Measurements from ENCODE around the gene GLMN.
A peak's percentile ranks its signal among the peaks of the same experiment; 100 is the strongest.

The GLMN gene, protein sequence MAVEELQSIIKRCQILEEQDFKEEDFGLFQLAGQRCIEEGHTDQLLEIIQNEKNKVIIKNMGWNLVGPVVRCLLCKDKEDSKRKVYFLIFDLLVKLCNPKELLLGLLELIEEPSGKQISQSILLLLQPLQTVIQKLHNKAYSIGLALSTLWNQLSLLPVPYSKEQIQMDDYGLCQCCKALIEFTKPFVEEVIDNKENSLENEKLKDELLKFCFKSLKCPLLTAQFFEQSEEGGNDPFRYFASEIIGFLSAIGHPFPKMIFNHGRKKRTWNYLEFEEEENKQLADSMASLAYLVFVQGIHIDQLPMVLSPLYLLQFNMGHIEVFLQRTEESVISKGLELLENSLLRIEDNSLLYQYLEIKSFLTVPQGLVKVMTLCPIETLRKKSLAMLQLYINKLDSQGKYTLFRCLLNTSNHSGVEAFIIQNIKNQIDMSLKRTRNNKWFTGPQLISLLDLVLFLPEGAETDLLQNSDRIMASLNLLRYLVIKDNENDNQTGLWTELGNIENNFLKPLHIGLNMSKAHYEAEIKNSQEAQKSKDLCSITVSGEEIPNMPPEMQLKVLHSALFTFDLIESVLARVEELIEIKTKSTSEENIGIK

DNA sequence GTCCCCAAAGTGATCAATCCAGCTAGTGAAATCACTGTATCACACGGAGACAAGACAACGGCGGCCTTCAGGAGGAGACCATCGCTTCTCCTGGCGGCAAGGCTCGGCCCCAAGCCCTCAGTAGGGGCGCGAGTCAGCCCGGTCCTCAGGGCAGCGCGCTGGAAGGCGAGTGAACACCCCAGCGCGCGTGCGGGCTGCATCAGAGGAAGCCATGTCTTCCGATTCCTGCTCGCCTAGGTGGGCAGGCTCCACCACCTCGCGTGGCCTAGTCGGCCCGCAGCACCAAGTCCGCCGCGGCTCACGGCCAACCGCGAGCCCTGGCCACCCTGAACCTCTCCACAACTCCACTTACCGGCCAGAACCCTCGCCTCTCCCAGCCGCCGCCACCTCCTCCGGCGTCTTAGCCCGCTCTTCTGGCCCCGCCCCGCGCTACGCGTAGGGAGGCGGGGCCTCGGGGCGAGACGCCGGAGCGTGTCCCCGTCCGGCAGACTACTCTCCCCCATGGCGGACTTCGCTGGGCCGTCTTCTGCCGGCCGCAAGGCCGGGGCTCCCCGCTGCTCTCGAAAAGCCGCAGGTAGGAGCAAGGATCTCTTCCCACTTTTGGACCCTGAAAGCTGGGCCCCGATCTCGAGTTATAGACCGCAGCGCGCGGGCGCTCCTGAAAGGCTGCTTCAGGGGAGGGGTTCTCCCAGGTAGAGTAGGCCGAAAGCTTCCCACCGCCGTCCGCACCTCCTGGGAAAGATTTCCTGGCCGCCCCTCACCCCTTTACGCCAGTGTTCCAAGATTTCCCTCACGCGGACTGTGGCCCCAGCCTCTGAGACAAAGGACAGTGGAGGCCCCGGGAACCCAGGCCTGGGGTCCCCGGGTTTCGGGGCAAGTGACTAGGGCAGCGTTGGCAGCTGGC is at the start of gene GLMN, which contains the start of gene RPAP2:
TSS of gene GLMN (minus strand) at position 415 of the 904 bp plus-strand sequence. CDS start 988 bp downstream, outside the sequence.
TSS of gene RPAP2 (plus strand) at position 487 of the 904 bp plus-strand sequence. CDS start at position 502, 15 bp downstream.
- peak; percentile 72 for DNase-seq (ENCODE audit: low read depth, low spot score)

DNA sequence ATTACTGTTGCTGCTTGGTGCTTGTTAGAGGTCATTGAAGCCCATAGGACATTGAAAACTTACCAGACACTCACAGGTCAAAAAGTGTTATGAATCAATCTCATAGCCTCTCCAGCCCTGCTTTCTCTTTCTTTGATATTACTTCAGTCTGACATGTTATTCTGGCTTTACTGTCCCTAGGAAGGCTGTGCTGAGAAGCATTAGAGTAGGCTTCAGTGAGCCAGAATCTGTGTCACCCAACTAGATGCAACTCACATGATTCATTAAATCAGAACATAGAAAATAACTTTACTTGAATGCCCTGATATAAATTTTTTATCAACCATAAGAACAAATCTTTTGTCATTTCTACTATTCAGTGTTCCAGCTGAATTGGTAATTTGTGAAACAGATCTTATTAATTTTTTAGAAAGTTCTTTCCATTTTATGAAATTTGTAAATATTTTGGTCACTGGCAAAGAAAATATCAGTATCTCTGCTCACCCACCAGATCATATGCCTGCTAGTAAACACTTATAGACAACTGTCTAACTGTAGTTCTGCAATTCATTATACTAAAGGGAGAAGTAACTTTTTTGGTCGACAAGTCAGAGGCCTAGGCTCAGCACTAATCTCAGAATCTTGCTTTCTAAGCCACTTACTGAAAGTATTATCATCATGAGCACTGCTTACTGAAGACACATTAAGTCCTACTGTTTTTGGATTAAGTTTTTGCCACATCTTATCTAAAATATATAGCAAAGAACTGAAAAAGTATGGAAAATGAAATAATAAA is 48.3 kb upstream of the GLMN start:
- no peak for DNase-seq (ENCODE audit: low read depth, low spot score)

DNA sequence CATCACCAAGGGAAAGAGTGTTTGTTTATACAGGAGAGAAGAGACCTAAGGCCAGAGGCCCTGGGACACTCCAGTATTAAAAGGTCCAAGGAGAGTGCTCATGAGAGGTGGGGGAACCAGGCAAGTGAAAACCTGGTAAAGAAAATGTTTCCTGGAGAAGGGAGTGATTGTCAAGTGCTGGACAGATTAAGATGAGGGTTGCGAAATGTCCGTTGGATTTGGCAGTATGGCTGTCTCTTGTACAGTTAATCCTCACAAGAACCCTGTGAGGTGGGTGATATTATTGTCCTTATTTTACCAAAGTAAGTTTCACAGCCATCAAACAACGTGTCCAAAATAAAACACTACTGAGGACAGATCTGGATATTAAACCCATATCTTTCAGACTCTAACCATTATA is 44.3 kb upstream of the GLMN start:
- DNase-seq (ENCODE audit: low read depth, low spot score) = no peak

DNA sequence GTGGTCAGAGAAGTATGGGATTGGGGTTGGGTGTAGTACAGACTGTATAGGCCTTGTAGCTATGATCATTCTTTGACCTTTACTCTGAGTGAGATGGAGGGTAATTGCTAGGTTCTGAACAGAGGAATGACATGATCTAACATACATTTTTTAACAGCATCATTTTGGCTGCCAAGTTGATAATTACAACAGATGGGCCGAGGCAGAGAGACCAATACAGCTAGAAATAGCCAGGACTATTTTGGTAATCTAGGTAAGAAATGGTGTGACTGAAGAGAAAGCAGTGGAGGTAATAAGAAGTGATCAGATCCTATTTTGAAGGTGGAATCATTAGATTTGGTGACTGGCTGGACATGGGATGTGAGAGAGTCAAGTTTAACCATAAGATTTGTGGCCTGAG is 43.6 kb upstream of the GLMN start:
- no peak for DNase-seq (ENCODE audit: low read depth, low spot score)

DNA sequence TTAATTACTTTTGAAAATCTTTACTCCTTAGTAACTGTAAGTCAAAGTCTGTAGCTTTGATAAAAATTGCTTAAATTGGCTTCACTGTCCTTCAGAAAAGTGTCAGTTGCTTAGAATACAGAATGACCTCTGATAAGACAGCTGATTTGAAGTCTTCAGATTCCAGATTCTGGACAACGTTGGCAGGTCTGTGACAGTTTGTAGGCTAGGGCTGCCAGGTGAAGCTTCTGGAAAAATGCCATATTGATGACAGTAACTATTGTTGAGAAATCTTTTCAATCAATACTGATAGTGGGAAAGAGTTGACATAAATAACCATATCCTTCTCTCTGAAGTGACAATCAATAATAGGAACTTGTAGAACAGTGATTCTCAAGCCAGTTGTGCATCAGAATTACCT is 41.4 kb upstream of the GLMN start:
- DNase-seq (ENCODE audit: low read depth, low spot score) = no peak

DNA sequence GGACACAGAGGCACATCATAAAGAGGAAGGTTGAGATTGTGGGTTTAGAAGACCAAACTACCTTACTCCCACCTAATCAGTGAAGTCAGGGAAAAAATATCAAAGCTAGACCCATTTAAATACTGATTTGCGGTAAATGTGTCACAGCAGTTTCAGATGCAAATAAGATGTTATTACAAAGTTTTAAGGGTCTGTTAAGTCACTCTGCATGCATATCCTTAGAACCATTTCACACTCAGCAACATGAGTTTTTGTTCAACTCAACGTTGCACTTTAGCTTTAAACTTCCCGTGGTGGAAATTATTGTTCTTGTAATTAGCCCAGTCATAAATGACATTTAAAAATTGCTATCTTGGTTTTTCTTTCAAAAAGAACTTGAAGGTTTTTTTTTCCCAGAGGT is 34.9 kb upstream of the GLMN start:
- no peak for DNase-seq (ENCODE audit: low read depth, low spot score)

DNA sequence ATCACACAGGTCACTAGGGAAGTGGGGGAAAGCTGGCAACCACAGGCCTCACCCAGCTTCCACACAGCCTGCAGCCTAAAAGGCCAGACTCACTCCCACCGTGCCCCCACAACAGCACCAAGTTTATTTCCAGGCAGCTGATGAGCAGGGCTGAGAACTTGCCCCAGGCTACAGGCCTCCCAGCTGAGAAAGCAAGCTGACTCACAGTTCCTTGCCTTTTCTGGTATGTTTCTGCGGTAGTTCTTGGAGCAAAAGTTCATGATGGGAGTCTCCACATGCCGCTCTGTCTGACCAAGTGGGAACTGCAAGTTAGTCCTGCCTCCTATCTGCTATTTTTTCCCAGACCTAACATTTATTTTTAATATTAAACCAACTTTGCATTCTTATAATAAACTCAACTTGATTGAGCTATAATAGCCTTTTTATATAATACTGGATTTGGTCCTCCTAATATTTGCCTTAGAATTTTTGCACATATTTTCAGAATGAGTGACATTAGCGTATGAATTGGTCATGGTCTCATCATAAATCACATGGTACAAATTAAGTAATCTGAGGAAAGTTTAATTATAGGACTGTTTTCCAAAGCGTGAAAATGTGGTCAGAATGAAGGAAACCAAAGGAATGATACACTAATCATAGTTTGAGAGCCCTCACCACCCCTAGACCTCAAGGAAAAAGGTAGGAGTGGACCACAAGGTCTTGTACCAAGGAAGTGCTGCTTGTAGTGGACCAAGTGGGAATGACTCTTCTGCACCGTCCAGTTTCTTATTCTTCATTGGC is 30.8 kb upstream of the GLMN start:
- DNase-seq (ENCODE audit: low read depth, low spot score) = peak; percentile 74

DNA sequence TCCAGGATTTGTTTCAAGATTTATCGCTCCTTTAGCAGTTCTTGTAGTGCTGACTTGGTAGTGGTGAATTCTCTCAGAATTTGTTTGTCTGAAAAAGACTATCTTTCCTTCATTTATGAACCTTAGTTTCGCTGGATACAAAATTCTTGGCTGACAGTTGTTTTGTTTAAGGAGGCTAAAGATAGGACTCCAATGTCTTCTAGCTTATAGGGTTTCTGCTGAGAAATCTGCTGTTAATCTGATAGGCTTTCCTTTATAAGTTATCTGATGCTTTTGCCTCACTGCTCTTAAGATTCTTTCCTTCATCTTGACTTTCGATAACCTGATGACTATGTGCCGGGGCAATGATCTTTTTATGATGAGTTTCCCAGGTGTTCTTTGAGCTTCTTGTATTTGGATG is 29.0 kb upstream of the GLMN start:
- no peak for DNase-seq (ENCODE audit: low read depth, low spot score)

DNA sequence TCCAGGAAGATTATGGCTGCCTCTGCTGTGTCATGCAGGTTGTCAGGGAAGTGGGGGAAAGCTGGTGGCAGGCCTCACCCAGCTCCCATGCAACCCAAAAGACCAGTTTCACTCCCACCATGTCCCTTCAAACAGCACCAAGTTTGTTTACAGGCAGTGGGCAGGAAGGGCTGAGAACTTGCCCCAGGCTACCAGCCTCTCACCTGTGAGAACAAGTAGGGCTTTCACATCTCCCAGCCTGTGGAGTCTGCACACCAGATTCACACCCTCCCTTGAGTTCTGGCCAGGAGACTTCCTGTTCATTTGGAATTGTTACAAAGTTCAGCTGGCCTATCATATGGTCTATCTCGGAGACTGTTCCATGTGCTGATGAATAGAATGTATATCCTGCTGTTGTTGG is 27.9 kb upstream of the GLMN start:
- DNase-seq (ENCODE audit: low read depth, low spot score) = no peak

DNA sequence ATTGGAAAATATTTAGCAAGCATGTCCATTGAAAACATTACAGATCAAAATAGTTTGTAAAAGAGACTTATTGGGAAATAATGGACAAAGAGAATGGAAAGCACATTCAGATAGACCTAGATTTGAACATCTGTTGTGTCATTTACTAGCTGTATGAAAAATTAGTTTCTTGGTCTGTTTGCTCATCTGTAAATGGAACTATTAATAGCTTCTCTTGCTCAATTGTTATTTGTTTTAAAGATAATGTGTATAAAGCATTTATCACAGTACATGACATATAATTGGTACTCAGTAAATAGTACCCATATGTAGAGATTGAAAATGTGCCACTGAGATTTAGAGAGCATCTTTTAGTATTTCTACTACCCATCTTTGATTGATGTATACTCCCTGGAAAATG is 26.0 kb upstream of the GLMN start:
- DNase-seq (ENCODE audit: low read depth, low spot score) = no peak

DNA sequence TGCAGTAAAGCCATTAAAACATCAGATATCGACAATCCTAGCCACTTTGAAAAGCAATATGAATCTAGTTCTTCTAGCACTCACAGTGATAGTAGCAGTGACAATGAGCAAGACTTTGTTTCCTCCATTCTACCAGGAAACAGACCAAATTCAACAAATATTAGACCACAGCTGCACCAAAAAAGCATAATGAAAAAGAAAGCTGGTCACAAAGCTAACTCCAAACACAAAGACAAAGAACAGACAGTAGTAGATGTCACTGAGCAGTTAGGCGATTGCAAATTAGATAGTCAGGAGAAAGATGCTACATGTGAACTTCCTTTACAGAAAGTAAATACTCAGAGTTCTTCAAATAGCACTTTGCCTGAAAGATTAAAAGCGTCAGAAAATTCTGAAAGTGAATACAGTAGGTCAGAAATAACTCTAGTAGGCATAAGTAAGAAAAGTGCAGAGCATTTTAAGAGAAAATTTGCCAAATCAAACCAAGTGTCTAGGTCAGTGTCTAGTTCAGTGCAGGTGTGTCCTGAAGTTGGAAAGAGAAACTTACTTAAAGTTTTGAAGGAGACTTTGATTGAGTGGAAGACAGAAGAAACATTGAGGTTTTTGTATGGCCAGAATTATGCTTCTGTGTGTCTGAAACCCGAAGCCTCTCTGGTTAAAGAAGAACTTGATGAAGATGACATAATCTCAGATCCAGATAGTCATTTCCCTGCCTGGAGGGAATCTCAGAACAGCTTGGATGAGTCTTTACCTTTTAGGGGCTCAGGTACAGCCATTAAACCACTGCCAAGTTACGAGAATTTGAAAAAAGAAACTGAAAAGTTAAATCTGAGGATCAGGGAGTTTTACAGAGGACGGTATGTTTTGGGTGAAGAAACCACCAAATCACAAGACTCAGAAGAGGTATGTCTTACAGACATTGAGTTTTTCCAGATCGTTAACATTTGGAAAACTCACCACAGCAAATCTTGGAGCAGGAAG is 25.0 kb upstream of the GLMN start:
- no peak for DNase-seq (ENCODE audit: low read depth, low spot score)

DNA sequence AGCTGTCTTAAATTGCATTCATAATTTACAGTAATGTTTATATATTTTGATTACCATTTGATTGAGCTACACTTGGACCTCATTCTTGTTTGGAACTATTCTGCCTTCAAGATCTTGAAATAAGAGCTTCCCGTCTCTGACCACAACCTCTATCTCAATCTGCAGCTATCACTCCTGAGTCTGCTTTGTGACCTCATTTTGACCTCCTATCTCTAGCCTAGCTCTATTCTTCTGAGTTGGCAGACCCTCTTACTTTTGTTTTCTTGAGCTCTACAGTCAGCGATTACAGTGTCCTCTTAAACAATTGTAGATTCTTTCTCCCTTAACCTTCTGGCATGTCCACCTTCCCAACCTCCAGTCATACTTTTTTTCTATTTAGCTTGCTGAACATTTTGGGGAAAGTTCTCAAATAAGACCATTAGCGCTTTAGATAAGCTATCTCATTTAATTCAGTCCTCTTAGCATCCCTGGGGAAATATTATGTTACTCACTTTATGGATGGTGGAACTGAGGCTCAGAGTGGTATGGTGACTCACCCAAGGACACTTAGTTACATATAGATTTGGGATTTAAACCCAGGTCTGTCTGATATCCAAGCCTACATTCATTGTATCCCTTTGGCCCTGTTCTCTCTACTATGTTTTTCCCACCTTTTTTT is 19.2 kb upstream of the GLMN start:
- no peak for DNase-seq (ENCODE audit: low read depth, low spot score)

DNA sequence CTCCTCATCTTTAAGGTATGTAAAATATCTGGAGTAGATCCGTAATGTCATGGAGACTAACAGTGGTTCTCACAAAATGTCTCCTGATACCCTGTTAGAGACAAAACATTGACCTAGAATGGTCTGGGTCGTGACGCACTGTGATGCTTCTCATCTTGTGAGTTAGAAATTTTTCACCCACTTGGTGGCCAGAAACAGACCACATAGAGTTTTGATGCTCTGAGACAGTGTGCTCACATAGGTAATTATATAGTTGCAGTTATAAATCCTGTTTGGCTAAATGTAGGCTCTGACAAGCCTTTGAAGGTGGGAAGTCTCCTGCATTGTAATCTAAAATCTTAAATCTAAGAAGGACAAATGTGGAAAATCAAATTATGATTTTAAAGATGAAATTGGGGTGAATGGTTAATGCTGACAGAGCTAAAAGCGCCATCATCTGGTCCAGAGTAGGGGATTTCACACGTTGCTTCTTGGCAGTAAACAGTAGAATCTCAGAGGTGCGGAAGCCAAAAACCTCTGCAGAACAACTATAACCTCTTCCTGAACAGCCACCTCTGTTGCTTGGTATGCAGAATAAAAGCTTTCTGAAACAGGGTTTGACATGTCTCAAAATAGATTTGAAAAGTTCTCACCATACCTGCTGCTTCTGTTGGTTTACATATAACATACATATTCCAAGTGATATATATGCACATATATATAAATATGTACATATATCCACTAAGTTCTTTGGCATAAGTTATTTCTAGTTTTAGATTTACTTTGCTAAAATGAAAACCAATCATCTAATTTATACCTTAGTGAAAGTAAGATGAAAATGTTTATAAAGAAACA is 17.2 kb upstream of the GLMN start:
- DNase-seq (ENCODE audit: low read depth, low spot score) = no peak

DNA sequence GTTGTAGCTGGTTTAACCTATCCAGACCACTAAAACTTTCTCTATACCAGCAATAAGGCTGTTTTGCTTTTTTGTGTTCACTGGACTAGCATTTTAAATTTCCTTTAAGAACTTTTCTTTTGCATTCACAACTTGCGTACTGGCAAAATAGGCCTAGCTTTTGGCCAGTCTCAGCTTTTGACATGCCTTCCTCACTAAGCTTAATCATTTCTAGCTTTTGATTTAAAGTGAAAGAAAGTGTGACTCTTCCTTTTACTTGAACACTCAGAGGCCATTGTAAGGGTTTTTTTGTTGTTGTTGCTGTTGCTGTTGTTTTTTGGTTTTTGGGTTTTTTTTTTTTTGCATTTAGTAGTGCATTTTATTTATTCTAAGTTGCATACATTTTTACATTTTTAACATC is 15.2 kb upstream of the GLMN start:
- DNase-seq (ENCODE audit: low read depth, low spot score) = no peak

DNA sequence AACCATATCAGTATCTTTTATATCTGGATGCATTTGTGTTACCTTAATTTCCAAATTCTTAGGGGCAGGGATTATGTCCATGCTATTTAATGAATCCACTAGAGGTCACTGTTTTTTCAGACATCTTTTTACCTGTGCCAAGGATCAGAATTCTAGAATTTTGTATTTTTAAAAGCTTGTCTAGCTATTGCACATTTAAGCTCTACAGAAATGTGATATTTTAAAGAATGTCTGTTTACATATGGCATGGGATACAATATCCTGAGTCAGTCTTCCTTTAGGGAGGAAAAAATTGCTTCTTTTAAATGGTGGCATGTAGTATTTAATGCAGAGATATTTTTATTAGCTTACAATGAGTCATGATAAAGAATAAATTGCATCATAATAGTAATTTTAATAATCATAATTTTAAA is 11.4 kb upstream of the GLMN start:
- no peak for DNase-seq (ENCODE audit: low read depth, low spot score)

DNA sequence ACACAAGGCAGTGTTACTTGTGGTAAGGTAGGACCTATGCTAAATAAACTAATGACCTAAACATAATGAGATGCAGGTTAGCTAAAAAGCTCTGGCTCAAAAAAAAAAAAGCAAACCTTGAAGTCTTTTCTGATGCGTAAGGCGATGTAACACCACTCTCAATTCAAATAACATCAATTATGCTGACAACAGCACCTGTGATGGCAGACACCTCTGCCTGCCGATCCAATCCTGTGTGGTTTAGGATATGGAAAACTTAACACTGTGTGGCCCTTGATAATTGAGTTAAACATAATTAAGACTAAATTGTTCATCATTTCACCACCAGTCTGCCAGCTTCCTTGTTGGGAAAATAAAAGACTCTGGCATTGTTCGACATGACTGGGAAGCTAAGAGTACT is 9.2 kb upstream of the GLMN start:
- DNase-seq (ENCODE audit: low read depth, low spot score) = no peak

DNA sequence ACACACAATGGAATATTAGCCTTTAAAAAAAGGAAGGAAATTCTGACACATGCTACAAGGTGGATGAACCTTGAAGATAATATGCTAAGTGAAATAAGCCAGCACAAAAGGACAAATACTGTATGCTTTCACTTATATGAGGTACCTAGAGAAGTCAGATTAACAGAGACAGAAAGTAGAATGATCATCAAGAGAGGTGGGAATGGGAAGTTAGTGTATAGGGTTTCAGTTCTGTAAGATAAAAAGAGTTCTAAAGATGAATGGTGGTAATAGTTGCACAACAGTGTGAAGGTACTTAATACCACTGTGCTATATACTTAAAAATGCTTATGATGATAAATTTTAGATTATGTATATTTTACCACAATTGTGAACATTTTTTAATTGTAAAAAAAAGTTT is 7.2 kb upstream of the GLMN start:
- DNase-seq (ENCODE audit: low read depth, low spot score) = no peak

DNA sequence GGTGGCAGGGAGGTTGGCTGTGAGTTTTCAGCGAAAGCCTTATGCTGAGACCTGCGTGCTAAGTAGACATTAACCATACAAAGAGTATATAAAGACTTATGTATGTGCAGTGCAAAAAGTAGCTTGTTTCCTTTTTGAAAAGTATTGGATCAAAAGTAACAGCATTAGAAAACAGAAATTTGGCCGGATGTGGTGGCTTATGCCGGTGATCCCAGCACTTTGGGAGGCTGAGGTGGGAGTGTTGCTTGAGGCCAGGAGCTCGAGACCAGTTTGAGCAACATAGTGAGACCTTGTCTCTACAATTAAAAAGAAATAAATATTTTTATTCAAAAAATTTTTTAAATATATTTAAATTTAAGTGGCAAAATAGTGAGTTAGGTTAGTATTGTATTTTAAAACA is 2.2 kb upstream of the GLMN start:
- DNase-seq (ENCODE audit: low read depth, low spot score) = no peak

Measured in brain pericyte (primary cell).